Activated naive CD8-positive, alpha-beta T cell treated with anti-CD3 and anti-CD28 coated beads for 36 hours (primary cell): ENCODE results near the gene HOXA5. TPM values are rescaled to one million over a fixed set of nuclear protein-coding genes. Genes with fewer than 3 reads are reported as not detected.
A peak's percentile ranks its signal among the peaks of the same experiment; 100 is the strongest.

ENCODE experiments used
- DNase-seq: peaks from one replicate; pipeline ENCODE4 v3.0.0; 2021
- H3K27ac Mint-ChIP-seq: one replicate; pipeline ENCODE4 v1.8.0; 2022; ENCODE audit warnings: mild to moderate bottlenecking, moderate library complexity, mixed read lengths
- H3K27me3 Mint-ChIP-seq: one replicate; pipeline ENCODE4 v1.8.0; 2022; ENCODE audit warnings: mild to moderate bottlenecking, mixed read lengths
- H3K36me3 Mint-ChIP-seq: one replicate; pipeline ENCODE4 v1.8.0; 2021; ENCODE audit warnings: mild to moderate bottlenecking, mixed read lengths
- H3K4me1 Mint-ChIP-seq: one replicate; pipeline ENCODE4 v1.8.0; 2021; ENCODE audit warnings: mixed read lengths
- H3K4me3 Mint-ChIP-seq: one replicate; pipeline ENCODE4 v1.8.0; 2022; ENCODE audit warnings: mild to moderate bottlenecking, moderate library complexity, mixed read lengths
- H3K9me3 Mint-ChIP-seq: one replicate; pipeline ENCODE4 v1.8.0; 2022; ENCODE audit warnings: mixed read lengths
- total RNA-seq, 2 experiments: library from RNA; stranded (reverse); gene quantifications; one replicate each; pipeline ENCODE4 v1.2.3, GENCODE V29; 2021

Gene HOXA5
- total RNA-seq, 2 experiments from 2014 or later: not detected

DNA sequence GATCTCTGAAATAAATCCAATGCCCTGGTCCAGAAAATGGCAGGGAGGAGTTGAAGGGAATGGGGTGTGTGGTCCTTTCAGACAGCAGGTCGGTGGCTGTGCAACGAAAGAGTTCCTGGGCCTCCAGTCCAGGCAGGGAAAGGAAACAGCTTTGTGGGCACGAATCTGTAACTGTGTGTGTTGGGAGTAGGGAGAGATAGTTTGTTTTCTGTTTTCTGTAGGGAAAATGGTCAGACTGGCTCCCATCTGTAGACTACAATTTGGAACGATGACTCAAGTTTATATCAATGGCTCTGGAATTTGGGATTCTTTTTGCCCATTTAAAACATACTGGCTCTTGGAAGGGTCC lies 24.4 kb upstream of the HOXA5 start:
- Mint-ChIP-seq H3K4me1 (peaks cover 30% of the 10 kb centered on the region), H3K4me3 (no peak overlapping the region)
- DNase-seq: no peak

GRCh38 chr7:27166531-27167505 lies 23.3 kb upstream of the HOXA5 start:
- H3K27me3 Mint-ChIP-seq: peaks cover 96% of the 10 kb centered on the region
- H3K4me3 Mint-ChIP-seq: no peak overlapping the region
- no peaks in the 10 kb centered on the region for H3K36me3 Mint-ChIP-seq
- peak overlapping the region; percentile 51 for H3K27ac Mint-ChIP-seq
- DNase-seq: no peak
- peaks cover 25% of the 10 kb centered on the region for H3K4me1 Mint-ChIP-seq
- H3K9me3 Mint-ChIP-seq: no peaks in the 10 kb centered on the region

More for the DNA sequence above, 24.4 kb upstream of the HOXA5 start:
- Mint-ChIP-seq H3K9me3 (no peaks in the 10 kb centered on the region), H3K36me3 (no peaks in the 10 kb centered on the region), H3K27me3 (peaks cover 94% of the 10 kb centered on the region), H3K27ac (no peak overlapping the region)

DNA sequence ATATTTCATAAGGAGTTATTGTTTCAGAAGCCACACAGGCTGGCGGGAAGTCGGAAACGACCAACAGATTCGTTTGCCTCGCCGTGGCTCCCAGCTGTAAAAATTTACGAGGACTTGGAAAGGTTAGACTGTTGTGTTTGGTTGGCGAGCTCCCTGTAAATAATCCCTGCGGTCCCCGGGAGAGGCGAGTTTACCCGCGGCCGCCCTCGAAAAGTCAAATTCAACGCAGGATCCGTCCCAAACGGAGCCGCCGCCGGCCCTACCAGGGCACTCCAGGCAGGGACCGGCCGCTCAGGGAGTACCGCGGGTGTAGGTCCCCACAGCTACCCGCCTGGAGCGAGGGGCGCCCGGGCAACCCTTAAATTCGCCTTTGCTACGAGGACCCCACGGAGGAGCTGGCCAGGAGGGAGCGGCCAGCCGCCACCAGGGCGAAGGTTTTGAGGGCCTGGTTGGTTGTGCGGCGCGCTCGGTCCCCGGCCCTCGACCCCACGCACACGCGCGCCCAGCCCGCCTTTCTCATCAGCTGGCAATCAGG lies 22.6 kb upstream of the HOXA5 start:
- Mint-ChIP-seq H3K27ac (no peak overlapping the region), H3K4me1 (peaks cover 23% of the 10 kb centered on the region), H3K27me3 (peaks cover 93% of the 10 kb centered on the region), H3K36me3 (no peaks in the 10 kb centered on the region), H3K4me3 (no peak overlapping the region), H3K9me3 (no peaks in the 10 kb centered on the region)
- DNase-seq: no peak

- H3K4me1 Mint-ChIP-seq: peaks cover 24% of the 10 kb centered on the region
- peaks cover 91% of the 10 kb centered on the region for H3K27me3 Mint-ChIP-seq
- DNase-seq: no peak
- peak within 1 kb of the TSS; percentile 29 for H3K27ac Mint-ChIP-seq
- no peaks in the 10 kb centered on the region for H3K9me3 Mint-ChIP-seq
- H3K4me3 Mint-ChIP-seq: peak within 1 kb of the TSS; percentile 66
- H3K36me3 Mint-ChIP-seq: no peaks in the 10 kb centered on the region
These were observed 21.9 kb upstream of the HOXA5 start, which contains the start of gene HOXA9 for GRCh38 chr7:27165089-27165995. HOXA9 (minus strand) TSS chr7:27165537; CDS start chr7:27165457, 80 bp downstream.

DNA sequence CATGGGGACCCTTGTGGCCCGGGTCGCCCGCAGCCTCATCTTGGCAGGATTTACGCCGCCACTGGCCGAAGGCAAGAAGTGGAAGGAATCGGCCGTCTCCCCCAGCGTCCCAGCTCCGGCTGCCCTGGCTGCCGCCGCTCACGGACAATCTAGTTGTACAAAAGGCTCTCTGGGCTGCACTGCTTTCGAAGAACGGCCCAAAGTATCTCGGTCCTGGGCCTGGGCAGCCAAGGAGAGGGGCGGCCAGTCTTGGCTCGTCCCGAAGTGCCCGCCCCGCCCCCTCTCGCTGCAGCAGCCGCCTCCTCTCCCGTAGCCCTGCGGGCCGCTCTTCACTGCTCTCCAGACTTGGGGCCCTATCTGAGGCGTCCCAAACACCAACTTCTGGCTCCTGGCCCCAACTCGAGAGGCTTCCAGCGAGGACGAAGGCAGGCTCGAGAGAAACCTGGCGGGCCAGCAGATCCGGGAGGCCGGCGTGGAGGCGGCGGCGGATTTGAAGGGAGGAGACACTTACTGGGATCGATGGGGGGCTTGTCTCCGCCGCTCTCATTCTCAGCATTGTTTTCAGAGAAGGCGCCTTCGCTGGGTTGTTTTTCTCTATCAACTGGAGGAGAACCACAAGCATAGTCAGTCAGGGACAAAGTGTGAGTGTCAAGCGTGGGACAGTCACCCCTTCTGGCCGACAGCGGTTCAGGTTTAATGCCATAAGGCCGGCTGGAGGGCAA lies 21.0 kb upstream of the HOXA5 start:
- Mint-ChIP-seq H3K4me1 (peaks cover 26% of the 10 kb centered on the region), H3K36me3 (no peaks in the 10 kb centered on the region)

DNA sequence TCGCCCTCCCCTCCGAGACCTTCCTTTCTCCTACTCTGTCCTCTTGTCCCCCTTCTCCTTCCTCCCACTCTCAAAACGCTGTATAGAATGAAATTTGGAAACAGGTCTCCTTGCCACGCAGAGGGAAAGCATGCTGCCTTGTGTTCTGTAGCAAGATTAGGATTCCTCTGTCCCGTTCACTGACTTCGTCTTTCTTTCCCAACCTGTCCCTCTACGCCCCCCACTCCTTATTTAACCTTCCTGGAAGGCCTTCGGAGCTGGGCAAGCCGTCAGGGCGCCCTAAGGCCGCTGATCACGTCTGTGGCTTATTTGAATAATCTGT lies 20.5 kb upstream of the HOXA5 start:
- no peak for DNase-seq
- Mint-ChIP-seq H3K4me3 (no peak overlapping the region), H3K27ac (no peak overlapping the region), H3K27me3 (peaks cover 92% of the 10 kb centered on the region), H3K4me1 (peaks cover 26% of the 10 kb centered on the region), H3K9me3 (no peaks in the 10 kb centered on the region), H3K36me3 (no peaks in the 10 kb centered on the region)

More for the DNA sequence above, 21.0 kb upstream of the HOXA5 start:
- peak overlapping the region; percentile 29 for H3K27ac Mint-ChIP-seq
- DNase-seq: no peak
- no peaks in the 10 kb centered on the region for H3K9me3 Mint-ChIP-seq
- no peak overlapping the region for H3K4me3 Mint-ChIP-seq
- peaks cover 92% of the 10 kb centered on the region for H3K27me3 Mint-ChIP-seq

DNA sequence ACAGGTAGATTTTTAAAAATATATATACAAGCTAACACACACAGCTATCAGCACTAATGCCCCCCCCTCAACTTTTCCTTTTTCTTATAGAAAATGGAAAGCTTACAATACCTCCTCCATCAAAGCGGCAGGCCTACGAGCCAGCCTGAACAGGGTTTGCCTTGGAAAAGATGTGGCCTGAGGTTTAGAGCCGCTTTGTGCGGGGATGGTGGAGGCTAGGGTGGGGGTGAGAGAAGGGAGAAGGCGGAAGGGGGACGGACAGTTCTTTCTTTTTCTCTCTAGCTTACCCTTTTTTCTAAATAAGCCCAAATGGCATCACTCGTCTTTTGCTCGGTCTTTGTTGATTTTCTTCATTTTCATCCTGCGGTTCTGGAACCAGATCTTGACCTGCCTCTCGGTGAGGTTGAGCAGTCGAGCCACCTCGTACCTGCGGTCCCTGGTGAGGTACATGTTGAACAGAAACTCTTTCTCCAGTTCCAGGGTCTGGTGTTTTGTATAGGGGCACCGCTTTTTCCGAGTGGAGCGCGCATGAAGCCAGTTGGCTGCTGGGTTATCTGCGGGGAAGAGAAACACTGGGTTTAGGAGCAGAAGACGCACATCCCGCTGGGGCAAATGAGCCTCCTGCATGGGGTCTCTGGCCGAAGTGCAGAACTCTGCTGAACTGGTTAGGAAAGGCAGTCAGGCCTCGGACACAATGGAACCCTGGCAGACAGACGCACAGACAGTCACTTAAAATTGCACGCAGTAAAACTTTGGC lies 20.0 kb upstream of the HOXA5 start:
- Mint-ChIP-seq H3K36me3 (no peaks in the 10 kb centered on the region), H3K4me1 (peaks cover 25% of the 10 kb centered on the region), H3K9me3 (no peaks in the 10 kb centered on the region), H3K27me3 (peaks cover 92% of the 10 kb centered on the region), H3K4me3 (no peak overlapping the region), H3K27ac (no peak overlapping the region)
- DNase-seq: no peak

DNA sequence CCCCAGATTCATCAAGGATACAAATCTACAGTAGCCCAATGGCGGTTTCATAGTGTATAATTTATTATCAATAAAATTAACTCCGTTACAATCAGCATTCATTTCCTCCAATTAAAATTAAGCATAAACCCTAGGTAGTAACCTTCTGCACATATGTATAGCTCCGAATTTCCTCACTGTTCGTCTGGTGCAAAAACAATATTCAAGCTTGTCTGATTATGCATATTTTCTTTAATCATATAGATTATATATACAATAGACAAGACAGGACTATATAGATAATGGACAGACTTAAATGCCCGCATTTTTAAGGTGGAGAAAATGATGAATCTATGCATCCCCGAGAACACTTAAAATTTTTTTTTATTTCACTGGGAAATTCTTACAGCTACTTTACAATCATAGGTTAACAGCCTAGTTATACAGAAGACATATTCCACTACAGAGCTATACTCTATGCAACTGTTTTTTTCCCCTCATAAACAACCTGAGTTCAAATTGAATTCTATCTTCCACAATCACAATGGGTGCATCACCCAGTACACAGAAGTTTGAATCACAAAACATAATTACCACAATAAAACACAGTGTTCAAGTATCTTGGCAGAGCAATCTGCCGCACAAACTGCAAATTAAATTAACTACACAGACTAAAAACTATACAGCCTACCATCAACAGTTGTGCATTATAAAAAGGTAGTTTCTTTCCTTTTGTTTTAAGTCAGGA lies 19.2 kb upstream of the HOXA5 start:
- no peak overlapping the region for H3K4me3 Mint-ChIP-seq
- H3K36me3 Mint-ChIP-seq: no peaks in the 10 kb centered on the region
- H3K27ac Mint-ChIP-seq: no peak overlapping the region
- H3K27me3 Mint-ChIP-seq: peaks cover 92% of the 10 kb centered on the region
- peaks cover 32% of the 10 kb centered on the region for H3K4me1 Mint-ChIP-seq
- H3K9me3 Mint-ChIP-seq: no peaks in the 10 kb centered on the region
- no peak for DNase-seq

DNA sequence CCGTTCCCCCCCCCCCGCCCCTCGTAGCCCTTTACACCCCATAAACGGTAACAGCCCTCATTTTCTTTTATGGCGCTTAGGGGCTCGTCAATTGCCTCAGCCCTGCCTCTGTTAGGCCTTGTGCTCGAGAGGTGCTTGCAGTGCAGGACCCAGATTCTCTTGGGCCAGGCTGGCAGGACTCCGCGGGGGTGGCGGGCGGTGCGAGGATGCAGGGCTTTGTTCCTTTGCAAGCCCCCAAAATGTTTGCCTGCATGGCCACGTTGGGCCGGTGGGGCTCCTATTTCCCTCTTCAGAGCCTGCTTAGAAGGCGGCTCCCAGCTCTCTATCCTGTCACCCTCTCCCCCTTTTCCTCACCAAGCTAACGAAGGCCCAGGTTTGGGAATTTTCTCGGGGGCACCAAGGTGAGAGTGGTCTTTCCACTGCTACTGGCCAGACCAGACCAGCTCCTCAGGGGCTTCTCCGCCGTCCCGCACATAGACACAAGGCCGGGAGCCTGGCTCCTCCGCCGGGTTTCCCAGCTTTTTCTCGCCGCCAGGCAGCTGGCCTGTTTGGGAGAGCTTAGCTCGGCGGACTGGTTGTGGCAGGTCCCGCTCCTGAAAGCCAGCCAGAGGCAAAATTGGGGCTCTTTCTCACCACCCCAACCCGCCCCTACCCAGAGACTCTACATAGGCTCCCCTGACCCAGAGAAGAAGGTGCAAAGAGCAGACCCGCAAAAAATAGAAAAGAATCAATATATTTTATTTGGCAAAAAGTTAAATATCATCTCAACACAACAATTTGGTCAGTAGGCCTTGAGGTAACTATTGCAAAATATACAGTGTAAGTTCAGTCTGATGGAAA lies 18.5 kb upstream of the HOXA5 start:
- Mint-ChIP-seq H3K27ac (no peak overlapping the region), H3K4me1 (peaks cover 32% of the 10 kb centered on the region), H3K27me3 (peaks cover 92% of the 10 kb centered on the region), H3K9me3 (no peaks in the 10 kb centered on the region), H3K36me3 (no peaks in the 10 kb centered on the region), H3K4me3 (no peak overlapping the region)
- no peak for DNase-seq

- H3K36me3 Mint-ChIP-seq: no peaks in the 10 kb centered on the region
- H3K27me3 Mint-ChIP-seq: peaks cover 92% of the 10 kb centered on the region
- H3K9me3 Mint-ChIP-seq: no peaks in the 10 kb centered on the region
- H3K27ac Mint-ChIP-seq: no peak overlapping the region
- H3K4me1 Mint-ChIP-seq: peaks cover 32% of the 10 kb centered on the region
- peak overlapping the region; percentile 58 for H3K4me3 Mint-ChIP-seq
- no peak for DNase-seq
These were observed 17.8 kb upstream of the HOXA5 start for GRCh38 chr7:27161214-27161720.

DNA sequence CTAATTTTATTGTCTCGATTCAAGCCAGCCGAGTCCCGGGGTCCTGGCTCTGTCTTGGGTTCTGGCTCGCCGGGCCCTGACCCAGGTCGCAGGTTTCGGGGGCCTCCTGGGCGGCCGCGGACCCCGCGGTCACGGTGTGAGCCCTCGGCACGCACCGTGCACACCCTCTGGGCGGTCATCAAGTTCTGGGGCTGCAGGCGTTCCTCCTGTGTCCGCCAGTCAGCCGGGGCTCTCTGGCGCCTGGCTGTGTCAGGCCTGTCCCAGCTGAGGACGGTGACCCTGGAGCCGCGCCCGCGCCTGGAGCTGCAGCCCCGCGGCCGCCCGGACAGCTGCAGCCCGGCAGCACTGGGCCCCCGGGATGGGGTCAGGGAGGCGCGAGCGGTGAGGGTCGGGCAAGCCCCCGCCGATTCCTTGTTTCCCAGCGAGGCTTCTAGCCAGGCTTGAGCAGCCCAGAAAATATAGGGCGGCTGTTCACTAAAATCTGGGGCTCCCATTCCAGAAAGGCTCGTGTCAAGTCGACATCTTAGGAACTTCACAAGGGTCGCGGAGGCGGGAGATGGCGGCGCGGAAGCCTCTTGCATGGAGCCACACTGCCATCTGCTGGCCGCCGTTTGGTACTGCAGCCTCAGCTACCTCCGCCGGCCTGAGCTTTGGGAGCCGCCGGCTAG lies 17.2 kb upstream of the HOXA5 start:
- Mint-ChIP-seq H3K4me3 (peak overlapping the region; percentile 58), H3K27ac (no peak overlapping the region), H3K27me3 (peaks cover 92% of the 10 kb centered on the region), H3K4me1 (peaks cover 32% of the 10 kb centered on the region), H3K36me3 (no peaks in the 10 kb centered on the region), H3K9me3 (no peaks in the 10 kb centered on the region)
- peak; percentile 80 for DNase-seq

DNA sequence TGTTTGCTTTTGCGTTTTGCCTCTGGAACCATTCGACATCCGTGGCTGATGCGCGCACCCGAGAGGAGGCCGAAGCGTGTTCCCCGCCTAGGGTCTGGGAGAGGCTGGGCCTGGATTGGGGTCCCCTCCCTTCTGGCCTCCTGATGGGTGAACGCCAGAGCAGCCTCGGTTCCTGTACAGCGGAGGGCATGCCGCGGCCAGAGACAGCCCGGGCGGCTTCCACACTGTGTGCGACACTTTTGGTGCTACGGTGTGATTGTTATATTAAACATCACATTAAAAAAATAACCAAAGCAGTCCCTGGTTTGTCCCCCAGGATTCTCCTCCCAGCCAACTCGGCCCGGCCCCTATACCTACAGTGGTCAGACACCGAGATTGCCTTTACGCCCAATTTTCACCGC lies 16.7 kb upstream of the HOXA5 start:
- Mint-ChIP-seq H3K4me1 (peaks cover 32% of the 10 kb centered on the region), H3K27ac (no peak overlapping the region), H3K27me3 (peaks cover 92% of the 10 kb centered on the region), H3K4me3 (peak overlapping the region; percentile 47), H3K36me3 (no peaks in the 10 kb centered on the region), H3K9me3 (no peaks in the 10 kb centered on the region)
- no peak for DNase-seq
